MCF 10A (cell line): ENCODE data around the gene PP2D1. TPM values are rescaled to one million over a fixed set of nuclear protein-coding genes. Genes with fewer than 3 reads are reported as not detected.

Experiments used
- BruUV-seq: library from RNA; stranded (reverse); fragments of 400-500 nt; replicated peaks from 2 replicates; lab custom pipeline; 2021; lab: Mats Ljungman, UMichigan
- CTCF ChIA-PET: fragments of 300-600 bp; sonication (Branson Sonifier 250); formaldehyde crosslinking; extraction: SDS; loops from one replicate; lab custom pipeline; 2021; ENCODE audit warnings: antibody characterized with exemption, inconsistent platforms; lab: Yijun Ruan, JAX
- POLR2A ChIA-PET: fragments of 300-600, 350-650 bp; sonication (Branson Sonifier 250); formaldehyde crosslinking; extraction: SDS; loops from one replicate; lab custom pipeline; 2020; ENCODE audit warnings: antibody characterized with exemption, inconsistent platforms; lab: Yijun Ruan, JAX
- DNase-seq: peaks from one replicate; pipeline ENCODE4 v3.0.0-alpha.2; 2018; ENCODE audit not compliant: unreplicated experiment
- H3K27ac Mint-ChIP-seq: one replicate; pipeline ENCODE4 v1.8.0; 2022; ENCODE audit warnings: mild to moderate bottlenecking, low read depth, mixed read lengths; ENCODE audit not compliant: unreplicated experiment
- H3K27me3 Mint-ChIP-seq: one replicate; pipeline ENCODE4 v1.8.0; 2022; ENCODE audit warnings: mixed read lengths; ENCODE audit not compliant: insufficient read depth, unreplicated experiment
- H3K36me3 Mint-ChIP-seq: one replicate; pipeline ENCODE4 v1.8.0; 2022; ENCODE audit warnings: mild to moderate bottlenecking, moderate library complexity, mixed read lengths; ENCODE audit not compliant: insufficient read depth, unreplicated experiment
- H3K4me1 Mint-ChIP-seq: one replicate; pipeline ENCODE4 v1.8.0; 2022; ENCODE audit warnings: mixed read lengths; ENCODE audit not compliant: insufficient read depth, unreplicated experiment
- H3K4me3 Mint-ChIP-seq: one replicate; pipeline ENCODE4 v1.8.0; 2022; ENCODE audit warnings: mild to moderate bottlenecking, moderate library complexity, mixed read lengths; ENCODE audit not compliant: unreplicated experiment
- H3K9me3 Mint-ChIP-seq: one replicate; pipeline ENCODE4 v1.8.0; 2022; ENCODE audit warnings: mixed read lengths; ENCODE audit not compliant: unreplicated experiment
- CTCF ChIP-seq: fragments of 200-600 bp; IDR thresholded peaks from one replicate; pipeline ENCODE4 v1.8.0; 2022; ENCODE audit warnings: antibody characterized with exemption, mild to moderate bottlenecking; ENCODE audit not compliant: unreplicated experiment
- intact Hi-C: fragments of 100-400 bp; cut with micrococcal nuclease; formaldehyde crosslinking; loops from 2 replicates; pipeline ENCODE4 v1.14.1; 2022
- total RNA-seq: library from RNA; stranded (reverse); gene quantifications from 2 replicates; pipeline ENCODE4 v1.2.3, GENCODE V29; 2022

PP2D1 gene
- total RNA-seq, 1 experiment from 2014 or later: not detected

DNA sequence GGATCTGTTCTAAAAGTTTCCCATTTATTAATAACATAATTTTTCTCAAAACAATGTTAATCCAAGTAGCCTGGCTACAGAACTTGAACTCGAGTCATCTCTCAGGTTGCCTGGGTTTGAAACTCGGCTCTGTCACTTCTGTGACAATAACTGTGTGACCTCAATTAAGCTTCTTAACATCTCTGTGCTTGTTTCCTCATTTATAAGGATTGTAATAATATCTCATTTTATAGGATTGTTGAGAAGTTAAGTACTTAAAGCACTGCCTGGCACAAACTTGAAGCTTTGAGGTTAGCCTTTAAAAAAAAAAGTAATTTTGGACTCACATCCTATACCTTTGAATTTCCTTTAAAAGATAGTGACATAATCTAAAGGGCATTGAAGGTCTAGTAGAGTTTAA, 61.7 kb downstream of the PP2D1 start:
- ChIA-PET CTCF (interaction anchor here (1.7 kb wide), 1 partner anchor 885 kb away, joined by 3 read pairs; no protein-coding TSS in a partner anchor), POLR2A (interaction anchor here (0.6 to 1.1 kb wide), 3 partner anchors 12 to 233 kb away, joined by 3 to 4 read pairs (median 4); partner anchors contain the start of gene KAT2B)
- no peaks in the 10 kb centered on the region for H3K27me3 Mint-ChIP-seq
- H3K27ac Mint-ChIP-seq: no peak overlapping the region
- DNase-seq: no peak
- no TSS peak for BruUV-seq
- H3K4me3 Mint-ChIP-seq: no peak overlapping the region
- peaks cover 8% of the 10 kb centered on the region for H3K4me1 Mint-ChIP-seq
- H3K36me3 Mint-ChIP-seq: peaks cover 51% of the 10 kb centered on the region
- H3K9me3 Mint-ChIP-seq: no peaks in the 10 kb centered on the region
- no peak for TF ChIP-seq CTCF
- intact Hi-C loops: no loop called here

- no TSS peak for BruUV-seq
- ChIA-PET CTCF (interaction anchor here (0.6 to 0.8 kb wide), 4 partner anchors 28 to 1756 kb away, joined by 3 to 4 read pairs (median 4); no protein-coding TSS in a partner anchor), POLR2A (interaction anchor here (0.6 to 2.7 kb wide), 15 partner anchors 10 to 241 kb away, joined by 3 to 26 read pairs (median 3); partner anchors contain the start of genes KAT2B and SGO1)
- Mint-ChIP-seq H3K4me1 (peaks cover 14% of the 10 kb centered on the region), H3K4me3 (peak overlapping the region; percentile 85), H3K27ac (peak overlapping the region; percentile 98), H3K9me3 (no peaks in the 10 kb centered on the region), H3K27me3 (no peaks in the 10 kb centered on the region), H3K36me3 (peaks cover 33% of the 10 kb centered on the region)
- TF ChIP-seq CTCF: no peak
- intact Hi-C loops: no loop called here
- DNase-seq: no peak
These were observed 63.9 kb downstream of the PP2D1 start for GRCh38 chr3:19948226-19948591.

DNA sequence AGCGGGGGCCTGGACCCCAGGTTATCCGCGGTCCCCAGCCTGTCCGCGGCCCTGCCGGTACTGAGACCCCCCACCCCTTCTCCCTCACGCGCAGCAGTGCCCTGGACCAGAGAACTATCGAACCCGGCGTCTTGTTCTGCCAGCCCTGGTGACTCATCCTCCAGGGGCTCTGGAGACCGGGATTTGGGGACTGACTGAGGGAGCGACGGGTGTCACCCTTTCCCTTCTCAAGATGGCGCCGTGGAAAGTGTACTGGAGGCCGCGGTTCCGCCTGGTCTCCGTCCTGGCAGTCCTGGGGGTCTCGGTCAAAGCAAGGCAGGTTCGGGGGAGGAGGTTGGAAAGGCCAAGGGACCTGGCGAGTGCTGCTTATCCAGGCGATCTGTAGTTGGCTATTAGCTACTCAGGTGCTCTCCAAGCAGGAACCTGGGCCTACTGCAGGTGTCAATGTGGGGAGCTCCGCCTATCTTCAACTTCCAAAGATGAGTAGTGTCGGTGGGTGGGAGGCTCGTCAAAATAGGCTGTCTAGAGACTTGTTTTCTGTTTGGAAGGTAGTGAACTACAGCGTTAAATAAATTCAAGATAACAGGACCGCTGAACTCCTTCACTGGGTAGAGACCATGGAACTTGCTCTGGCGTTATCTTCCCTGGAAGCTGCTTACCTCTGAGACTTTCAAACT, 64.4 kb downstream of the PP2D1 start:
- ChIA-PET CTCF (interaction anchor here (0.5 to 0.8 kb wide), 5 partner anchors 28 to 680 kb away, joined by 3 to 4 read pairs (median 3); no protein-coding TSS in a partner anchor), POLR2A (interaction anchor here (0.6 to 2.7 kb wide), 15 partner anchors 10 to 241 kb away, joined by 3 to 26 read pairs (median 3); partner anchors contain the start of genes KAT2B and SGO1)
- Mint-ChIP-seq H3K9me3 (no peaks in the 10 kb centered on the region), H3K4me3 (peak overlapping the region; percentile 85), H3K27me3 (no peaks in the 10 kb centered on the region), H3K36me3 (peaks cover 28% of the 10 kb centered on the region), H3K27ac (peak overlapping the region; percentile 98), H3K4me1 (peaks cover 14% of the 10 kb centered on the region)
- no peak for TF ChIP-seq CTCF
- intact Hi-C loops: loop anchor here (2.0 kb wide), 1 partner anchor 93 kb away; the partner anchor contains the start of gene KAT2B
- BruUV-seq: TSS peak; percentile 46
- peak; percentile 60 for DNase-seq
